Stimulated activated CD4-positive, alpha-beta T cell treated with anti-CD3 and anti-CD28 coated beads, Interleukin-1b, Interleukin-23, amount 100 ng/mL, for 1 hour (primary cell): ENCODE data around the gene FBXO4.
"Not testable (repeated sequence)": the region's sequence is repeated elsewhere in the genome, so short reads cannot be mapped to it uniquely, and the experiment has no call there.

Experiments
- DNase-seq, 2 donors: peaks; one replicate each; pipeline ENCODE4 v3.0.0-alpha.2; 2020; ENCODE audit warnings: low read depth in 2 of 2

The FBXO4 gene

GRCh38 chr5:41924526-41924871, 582 bp upstream of the FBXO4 start:
- no peak for DNase-seq

GRCh38 chr5:41925555-41925951, 472 bp downstream of the FBXO4 start:
- no peak for DNase-seq

GRCh38 chr5:41927604-41928003, 2.5 kb downstream of the FBXO4 start:
- no peak for DNase-seq

GRCh38 chr5:41929035-41929434, 4.0 kb downstream of the FBXO4 start:
- no peak for DNase-seq

GRCh38 chr5:41932770-41933169, 7.7 kb downstream of the FBXO4 start:
- DNase-seq, result no peak

- DNase-seq, result no peak
Measured at GRCh38 chr5:41935544-41935943, 10.5 kb downstream of the FBXO4 start.

GRCh38 chr5:41940641-41941040, 15.6 kb downstream of the FBXO4 start:
- no peak for DNase-seq

GRCh38 chr5:41945332-41945955, 20.4 kb downstream of the FBXO4 start:
- DNase-seq, result not testable (repeated sequence)

- DNase-seq, result no peak
Measured at GRCh38 chr5:41951224-41951623, 26.1 kb downstream of the FBXO4 start.

- DNase-seq, result no peak
Measured at GRCh38 chr5:41954286-41954685, 29.2 kb downstream of the FBXO4 start.

GRCh38 chr5:41955432-41956024, 30.4 kb downstream of the FBXO4 start:
- no peak for DNase-seq

GRCh38 chr5:41956943-41957342, 31.9 kb downstream of the FBXO4 start:
- no peak for DNase-seq

GRCh38 chr5:41960481-41960880, 35.4 kb downstream of the FBXO4 start:
- DNase-seq, result no peak

- no peak for DNase-seq
Measured at GRCh38 chr5:41961736-41962135, 36.7 kb downstream of the FBXO4 start.

- no peak for DNase-seq
Measured at GRCh38 chr5:41962491-41962890, 37.4 kb downstream of the FBXO4 start.

GRCh38 chr5:41966401-41967105, 41.5 kb downstream of the FBXO4 start:
- DNase-seq, result no peak

- DNase-seq, result no peak
Measured at GRCh38 chr5:41967401-41967800, 42.3 kb downstream of the FBXO4 start.

GRCh38 chr5:41968153-41968723, 43.2 kb downstream of the FBXO4 start:
- DNase-seq, result no peak

- no peak for DNase-seq
Measured at GRCh38 chr5:41973087-41973486, 48.0 kb downstream of the FBXO4 start.

- no peak for DNase-seq
Measured at GRCh38 chr5:41973887-41974286, 48.8 kb downstream of the FBXO4 start.

- no peak for DNase-seq
Measured at GRCh38 chr5:41978676-41979075, 53.6 kb downstream of the FBXO4 start.

GRCh38 chr5:41980396-41980795, 55.3 kb downstream of the FBXO4 start:
- no peak for DNase-seq

- no peak for DNase-seq
Measured at GRCh38 chr5:41980870-41981269, 55.8 kb downstream of the FBXO4 start.
